ENCODE results near the gene MSI2. TPM values are rescaled to one million over a fixed set of nuclear protein-coding genes. Genes with fewer than 3 reads are reported as not detected.
A peak's percentile ranks its signal among the peaks of the same experiment; 100 is the strongest.
"Not testable (repeated sequence)": the region's sequence is repeated elsewhere in the genome, so short reads cannot be mapped to it uniquely, and the experiment has no call there.

MSI2 gene
- total RNA-seq, 1 donor from 2014 or later = 16.8 TPM

DNA sequence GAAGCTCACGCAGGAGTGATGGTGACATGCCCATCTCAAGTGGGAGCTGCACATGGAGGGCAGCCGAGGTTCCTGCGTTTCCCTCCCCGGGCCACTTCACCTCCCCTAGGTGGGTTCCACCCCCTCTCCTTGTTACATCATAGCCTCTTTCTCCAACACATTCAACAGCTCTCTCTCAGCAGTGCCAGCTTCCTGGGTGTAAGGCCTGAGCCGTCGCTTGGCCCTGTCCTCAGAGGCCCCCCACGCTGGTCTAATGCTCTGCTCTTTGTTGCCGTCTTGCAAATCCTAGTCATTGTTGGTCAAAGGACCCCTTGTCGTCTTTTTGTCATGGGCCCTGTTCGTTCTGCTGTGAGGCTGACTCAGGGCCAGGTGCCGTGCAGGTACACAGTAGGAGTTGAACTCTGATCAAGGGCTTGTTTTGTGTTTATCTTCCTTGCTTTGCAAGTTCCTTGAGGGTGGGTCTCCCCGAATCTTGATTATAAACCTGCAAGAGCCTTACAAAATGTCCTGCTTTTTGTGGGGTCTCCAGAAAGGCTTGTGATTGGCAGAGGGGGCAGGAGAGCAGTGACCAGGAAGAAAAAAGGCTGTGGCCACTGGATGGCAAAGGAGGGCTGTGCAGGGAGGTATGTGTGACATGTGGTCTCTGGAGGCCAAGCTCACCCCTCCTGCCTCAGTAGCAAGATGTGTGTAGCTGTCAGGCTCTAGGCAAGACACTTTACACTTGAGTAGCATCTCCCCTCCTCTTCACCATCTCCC, 352.2 kb downstream of the MSI2 start:
- no peak for DNase-seq

DNA sequence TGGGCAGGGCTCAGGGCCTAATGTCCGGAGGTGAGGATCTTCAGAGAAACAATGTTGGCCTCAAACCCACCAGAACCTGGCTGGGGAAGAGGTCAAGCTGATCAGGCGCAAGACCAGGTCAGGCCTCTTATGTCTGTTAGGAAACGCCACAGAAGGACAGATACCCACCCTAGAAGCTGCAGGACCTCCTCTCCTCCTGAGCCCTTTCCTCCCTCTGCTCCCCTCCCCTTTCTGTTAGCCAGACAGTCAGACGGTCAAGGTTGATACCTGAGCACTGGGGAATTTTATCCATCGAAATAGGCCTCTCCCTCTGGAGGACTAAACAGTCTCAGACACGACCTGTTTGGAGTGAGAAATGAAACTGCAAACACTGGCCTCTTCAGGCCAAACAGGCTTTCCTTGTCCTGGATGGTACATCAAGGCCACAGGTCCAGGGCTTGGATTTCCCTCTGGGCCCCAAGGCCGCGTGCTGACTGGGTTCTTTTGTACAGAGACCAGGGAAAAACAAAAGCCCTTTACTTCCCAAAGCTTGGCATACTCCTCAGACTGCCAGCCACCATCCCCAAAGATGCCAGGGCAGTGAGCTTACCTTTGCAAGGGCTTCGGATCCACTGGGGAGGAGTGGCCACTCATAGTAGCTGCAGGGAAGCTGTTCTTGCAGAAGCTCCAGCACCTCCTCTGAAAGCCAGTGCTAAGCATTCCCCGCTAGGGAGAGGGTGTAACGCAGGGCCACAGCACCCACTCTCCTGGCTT, 353.0 kb downstream of the MSI2 start:
- no peak for DNase-seq

DNA sequence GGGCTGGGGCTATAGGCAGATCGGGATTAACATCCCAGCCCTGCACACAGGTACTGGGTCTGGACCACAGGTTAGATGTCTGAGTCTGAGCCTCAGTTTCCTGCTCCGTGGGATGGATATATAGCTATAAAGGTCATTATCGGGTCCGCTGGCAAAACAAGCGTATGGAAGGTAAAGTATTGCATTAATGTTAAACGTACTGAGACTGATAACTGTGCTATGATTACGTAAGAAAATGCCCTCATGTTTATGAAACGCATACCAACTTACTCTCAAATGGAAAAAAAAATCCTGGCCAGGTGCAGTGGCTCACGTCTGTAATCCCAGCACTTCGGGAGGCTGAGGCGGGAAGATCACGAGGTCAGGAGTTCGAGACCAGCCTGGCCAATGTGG, 353.6 kb downstream of the MSI2 start:
- DNase-seq = no peak

DNA sequence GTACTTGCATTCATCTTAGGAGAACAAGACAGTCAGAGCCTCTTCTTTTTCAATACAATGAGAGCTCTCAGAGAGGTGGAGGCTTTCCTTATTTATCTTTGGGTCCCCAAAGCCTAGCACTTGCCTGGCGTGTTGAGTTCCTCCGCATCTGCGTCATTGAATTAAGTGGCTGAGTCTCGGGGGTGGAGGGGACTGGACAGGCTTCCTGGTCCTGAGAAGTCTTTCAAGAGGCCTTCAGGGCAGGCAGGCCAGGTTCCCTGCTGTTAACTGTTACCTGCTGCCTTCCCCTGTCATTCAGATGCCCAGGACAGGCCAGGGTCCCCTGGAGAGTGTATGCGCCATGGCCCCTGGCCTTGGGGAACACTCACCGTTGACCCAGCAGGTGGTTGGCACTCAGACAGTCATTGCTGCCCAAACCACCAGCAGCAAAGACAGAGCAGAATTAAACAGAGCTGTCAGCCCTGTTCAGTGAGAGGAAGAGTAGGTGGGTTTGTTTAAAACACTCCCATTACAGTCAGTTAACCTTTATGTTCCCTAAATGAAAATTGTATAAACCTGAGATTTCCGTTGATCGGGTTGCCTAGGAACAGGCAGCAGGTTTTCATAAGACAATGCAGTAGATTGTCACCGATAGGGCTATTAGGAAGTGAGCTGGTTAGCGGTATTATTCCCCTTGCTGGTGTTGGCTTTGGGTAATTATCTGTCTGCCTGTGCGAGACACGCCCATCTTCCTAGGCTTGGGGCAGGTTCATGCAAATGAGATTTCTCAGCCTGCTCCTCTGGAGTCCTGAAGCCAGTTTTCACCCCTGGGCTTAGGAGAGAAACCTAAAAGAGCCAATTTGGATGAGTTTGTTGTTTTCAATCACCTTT, 356.1 kb downstream of the MSI2 start:
- peak; percentile 70 for DNase-seq

DNA sequence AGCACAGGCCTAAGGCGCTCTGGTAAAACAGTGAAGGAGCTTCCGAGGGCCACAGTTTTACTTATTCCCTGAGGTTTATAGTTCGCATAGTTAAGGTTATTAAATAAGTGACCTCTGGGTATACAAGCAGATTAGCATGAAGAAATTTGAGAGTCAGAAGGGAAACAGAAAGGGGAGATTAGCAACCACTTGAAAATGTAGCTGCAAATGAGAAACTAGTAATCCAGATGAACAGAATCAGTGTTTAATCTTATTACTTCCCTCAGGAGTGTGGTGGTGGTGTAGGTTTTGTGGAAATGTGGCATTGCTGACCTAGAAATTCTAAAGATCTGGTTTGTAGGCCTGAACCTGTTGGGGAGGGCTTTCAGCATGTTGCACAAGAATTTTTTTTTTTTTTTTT, 358.4 kb downstream of the MSI2 start:
- DNase-seq = no peak

- no peak for DNase-seq
Measured at GRCh38 chr17:57615836-57616757, 359.8 kb downstream of the MSI2 start.

DNA sequence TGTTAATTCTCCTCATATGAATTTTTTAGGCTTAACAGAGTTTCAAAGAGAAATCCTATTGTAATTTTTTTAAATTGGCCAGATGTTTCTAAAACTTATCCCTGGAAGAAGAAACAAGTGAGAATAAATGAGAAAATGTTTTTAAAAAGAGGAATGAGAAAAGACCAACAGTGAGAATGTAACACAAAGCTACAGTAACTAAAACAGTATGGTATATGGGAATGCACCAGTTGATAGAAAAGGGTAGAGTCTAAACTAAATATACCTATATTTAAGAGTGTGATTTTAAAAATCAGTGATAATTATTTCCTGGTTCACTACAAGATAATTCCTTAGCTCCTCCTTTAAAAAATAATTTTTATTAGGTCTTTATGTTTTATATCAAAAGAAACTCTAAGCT, 360.9 kb downstream of the MSI2 start:
- DNase-seq = no peak

DNA sequence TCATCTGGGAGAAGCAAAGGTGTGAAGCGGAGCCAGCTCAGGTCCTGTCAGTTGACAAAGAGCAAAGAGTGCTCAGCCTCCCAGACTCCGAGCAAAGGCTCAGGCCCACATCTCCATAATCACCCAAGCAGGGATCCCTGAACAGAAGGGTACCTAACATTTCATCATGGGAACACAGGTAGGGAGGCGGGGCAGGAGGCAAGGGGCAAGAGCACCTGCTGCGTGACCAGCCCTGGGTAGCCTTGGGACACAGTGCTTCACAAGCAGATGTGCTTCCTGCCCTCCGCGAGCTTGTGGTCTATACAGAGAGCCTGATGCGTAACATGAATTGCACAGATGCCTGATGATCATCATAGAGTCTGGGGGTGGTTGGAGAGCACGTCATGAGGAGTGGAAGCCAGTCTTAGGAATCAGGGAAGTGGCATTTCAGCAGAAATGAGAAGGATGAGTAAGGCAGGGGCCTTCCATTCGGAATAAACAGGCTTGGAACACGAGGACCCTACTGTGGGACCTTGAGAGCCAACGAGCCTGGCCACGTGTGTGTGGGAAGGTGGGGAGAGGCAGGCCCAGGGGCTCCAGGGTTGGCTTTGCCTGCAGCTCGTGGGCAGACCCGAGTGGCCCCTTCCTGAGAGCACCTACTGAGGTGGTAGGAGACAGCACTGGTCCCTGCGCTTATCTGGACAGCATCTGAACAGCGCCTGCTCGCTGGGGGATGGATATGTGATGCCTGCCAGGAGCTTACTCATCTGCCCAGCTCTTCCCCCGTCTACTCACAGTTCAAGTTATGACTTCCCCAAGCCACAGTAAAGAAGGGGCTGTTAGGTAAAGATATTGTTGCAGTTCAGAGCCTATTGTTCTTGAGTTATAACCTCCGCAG, 363.0 kb downstream of the MSI2 start:
- peak; percentile 66 for DNase-seq

DNA sequence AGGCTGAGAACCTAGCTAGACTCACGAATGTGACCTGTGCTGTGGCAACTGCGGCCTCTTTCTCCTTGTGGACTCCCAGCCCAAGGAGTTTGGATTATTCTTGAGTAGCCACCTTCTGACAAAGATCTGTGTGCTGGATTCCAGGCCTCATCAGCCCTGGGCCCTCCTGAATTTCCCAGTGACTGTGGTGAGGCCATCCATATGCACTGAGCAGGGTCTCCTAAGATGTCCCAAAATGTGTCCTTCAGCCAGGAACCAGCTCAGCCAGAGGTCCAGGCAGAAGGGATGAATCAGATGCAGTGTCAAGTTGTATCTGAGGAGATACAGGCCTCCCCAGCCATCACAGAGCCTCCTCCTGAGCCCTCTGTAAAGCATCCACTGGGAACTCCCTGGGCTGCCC, 364.3 kb downstream of the MSI2 start:
- no peak for DNase-seq

DNA sequence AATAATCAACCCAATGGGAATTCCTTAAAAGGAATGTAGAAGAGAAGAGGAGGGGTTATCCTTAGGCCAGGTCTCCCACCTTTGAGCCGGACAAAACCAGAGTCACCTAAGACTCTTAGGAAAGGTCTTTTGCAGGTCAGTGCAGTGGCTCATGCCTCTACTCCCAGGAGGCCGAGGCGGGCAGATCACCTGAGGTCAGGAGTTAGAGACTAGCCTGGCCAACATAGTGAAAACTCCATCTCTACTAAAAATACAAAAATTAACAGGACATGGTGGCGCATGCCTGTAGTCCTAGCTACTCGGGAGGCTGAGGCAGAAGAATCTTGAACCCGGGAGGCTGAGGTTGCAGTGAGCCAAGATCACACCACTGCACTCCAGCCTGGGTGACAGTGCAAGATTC, 365.5 kb downstream of the MSI2 start:
- DNase-seq = not testable (repeated sequence)

DNA sequence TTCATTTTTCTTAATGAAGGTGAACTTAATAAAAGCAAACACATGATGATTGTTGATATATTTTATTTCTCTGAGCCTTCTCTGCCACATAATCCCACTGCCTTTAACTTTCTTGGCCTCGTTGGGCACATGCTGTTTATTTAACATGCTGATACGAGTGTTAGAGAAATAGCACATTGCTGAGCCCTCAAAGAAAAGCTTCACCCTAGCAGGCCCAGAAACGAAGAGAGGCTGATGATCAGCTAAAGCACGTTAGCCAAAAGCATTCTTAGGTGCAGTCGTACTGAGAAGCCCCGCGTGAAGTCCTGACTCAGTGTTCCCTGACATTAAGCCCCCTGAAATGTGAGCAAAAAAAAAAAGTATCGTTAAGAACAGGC, 366.0 kb downstream of the MSI2 start:
- DNase-seq = no peak

DNA sequence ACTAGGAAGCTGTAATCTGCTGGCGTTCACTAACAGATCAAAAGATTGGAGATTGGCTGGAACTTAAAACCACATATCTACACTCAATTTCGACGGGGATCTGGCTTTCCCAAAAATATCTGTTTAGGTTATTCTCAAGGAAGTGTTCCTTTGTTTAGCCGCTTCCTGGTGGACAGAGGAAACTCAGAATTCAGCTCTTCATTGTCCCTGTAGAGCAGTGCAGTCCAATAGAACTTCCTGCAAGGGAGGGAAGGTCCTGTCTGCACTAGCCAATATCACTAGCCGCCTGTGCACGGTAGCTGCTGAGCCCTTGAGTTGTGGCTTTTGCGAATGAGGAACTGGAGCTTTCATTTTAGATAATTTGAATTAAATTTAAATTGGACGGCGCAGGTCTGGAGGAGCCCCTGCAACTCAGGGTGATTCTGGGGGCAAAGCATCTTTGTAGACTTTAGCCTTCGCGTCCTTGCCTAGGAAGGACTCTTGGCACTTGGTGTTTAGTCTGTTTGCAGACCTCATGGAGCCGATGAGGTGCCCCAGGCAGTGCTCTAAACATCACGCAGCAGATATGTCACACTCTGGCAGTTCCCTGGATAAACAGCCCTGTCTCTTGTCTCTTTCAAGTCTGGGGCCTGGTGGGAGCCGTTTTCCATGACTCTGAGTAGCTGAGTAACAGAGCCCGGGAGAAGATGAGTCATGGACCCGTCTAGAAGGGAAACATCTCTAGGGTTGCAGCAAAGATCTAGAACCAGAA, 366.5 kb downstream of the MSI2 start:
- peak; percentile 57 for DNase-seq

GRCh38 chr17:57623620-57624019, 367.3 kb downstream of the MSI2 start:
- DNase-seq = no peak

DNA sequence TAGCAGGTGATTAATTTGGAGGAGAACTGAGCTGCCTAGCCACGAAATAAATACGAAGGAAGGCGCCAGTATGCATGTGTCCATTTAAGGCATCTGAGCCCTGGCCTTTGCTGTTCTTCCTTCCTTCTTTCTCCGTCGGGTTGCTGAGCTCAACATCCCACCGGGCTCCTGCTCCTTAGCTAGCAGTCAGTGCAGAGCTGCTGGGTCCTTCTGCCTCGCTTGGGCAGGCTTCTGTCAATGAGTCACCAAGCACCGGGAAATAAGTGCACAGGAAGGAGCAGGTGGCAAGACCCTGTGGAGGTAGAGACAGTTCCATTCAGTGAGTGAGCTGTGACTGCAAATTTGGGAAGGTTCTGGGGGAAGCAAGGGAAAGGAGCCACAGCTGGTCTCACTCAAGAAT, 368.1 kb downstream of the MSI2 start:
- DNase-seq = no peak

DNA sequence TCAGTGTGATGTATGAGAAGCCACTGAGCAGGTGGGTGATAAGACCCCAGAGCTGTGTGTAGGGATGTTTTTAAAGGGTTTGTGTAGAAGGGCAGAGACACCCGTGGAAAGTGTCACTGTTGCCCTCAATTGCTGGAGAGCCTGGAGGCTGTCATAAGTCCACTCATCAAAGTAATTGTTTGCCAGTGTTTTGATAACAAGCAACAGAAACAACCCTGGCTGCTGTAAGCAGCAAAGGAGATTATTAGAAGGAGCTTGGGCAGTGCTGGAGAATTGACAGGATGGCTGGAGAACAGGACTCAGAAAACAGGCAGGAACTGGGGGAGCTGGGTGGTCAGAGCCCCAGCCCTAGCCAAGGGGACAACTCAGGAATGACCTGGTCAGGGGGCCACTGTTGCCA, 369.2 kb downstream of the MSI2 start:
- DNase-seq = no peak

DNA sequence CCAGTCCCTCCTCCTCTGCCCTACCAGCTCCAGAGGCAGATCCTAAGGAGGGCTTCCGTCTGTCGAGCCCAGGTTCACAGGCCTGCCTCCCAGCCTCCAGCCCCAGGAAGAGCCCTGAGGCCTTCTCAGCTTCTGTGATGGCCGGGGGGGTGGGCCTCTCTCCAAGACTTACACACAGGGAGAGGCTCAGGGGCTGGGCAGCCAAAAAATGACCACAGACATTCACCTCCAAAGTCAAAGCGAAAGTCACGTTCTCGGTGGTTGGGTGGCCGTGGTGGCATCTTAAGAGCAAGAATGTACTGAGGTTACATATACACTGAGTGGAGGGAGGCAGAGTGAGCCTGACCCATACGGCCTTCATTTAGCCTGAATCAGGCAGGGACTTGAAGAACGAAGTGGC, 369.6 kb downstream of the MSI2 start:
- no peak for DNase-seq

DNA sequence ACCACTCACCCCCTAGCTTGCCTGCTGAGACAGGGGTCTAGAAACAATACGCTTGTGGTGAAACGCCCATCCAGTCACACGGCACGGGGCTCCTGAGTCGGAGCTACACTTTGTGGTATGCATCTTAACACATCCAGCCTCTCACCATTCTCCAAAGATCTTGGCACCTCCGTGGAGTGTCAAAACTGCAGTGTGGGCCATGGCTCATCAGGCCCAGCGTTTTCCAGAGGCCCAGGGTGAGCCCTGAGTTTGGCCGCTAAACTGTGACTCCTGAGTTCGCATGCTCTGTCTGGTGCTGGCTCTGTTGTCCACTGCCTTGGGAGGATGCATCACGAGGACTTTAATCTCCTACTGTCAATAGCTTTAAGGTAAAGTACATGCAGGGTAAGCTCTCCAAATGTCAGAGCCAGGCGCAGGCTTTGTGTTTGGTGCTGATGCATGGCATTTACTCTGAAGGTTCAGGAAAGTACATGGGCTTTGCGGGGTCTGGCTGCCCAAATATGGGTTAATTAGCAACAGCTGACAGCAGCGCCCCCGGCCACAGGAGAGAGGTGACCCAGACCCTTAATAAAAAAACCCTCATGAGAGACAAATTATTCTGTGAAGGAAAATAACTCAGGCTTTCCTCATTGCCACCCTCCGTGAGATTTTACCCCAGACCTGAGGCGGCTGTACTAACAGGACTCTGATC, 370.3 kb downstream of the MSI2 start:
- DNase-seq = no peak

DNA sequence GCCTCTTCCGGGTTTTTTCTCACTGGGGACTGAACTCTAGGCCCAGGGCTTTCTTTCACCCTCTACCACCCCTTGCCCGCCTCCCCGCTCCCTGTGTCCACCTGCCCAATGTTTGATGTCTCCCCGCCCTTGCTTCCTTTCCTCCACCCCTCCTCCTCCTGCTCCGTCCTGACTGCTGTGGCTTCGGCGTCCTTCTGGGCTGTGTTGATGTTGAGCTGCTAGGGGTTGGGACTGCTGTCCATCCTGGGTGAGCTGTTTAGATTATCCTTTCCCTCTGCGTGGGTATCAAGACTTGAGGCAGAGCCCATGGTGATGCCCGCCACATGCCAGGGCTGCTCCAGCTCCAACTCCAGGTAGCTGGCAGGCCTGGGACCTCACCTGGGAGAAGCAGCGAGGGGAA, 371.3 kb downstream of the MSI2 start:
- DNase-seq = no peak

DNA sequence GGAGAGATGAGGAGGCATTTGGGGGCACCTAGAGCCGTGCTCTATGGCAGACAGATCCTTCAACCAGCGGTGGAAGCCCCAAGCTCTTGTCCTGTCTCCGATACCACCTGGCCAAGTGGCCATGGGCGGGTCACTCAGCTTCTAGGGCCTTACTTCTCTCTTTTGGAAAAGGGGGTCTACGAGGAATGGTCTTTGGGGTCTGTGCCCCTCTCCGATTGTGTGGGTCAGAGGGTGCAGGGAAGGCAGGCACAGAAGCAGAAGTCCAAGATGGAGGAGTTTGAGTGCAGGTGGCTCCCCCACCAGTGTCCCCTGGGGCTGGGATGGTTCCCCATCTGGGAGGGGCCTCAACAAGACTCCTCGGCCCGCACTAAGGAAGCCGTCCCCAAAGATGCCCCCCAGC, 372.1 kb downstream of the MSI2 start:
- DNase-seq = no peak

GRCh38 chr17:57629470-57629869, 373.1 kb downstream of the MSI2 start:
- no peak for DNase-seq

All from dermis blood vessel endothelial cell (primary cell).